D341Med (cell line): Measurements from ENCODE around the gene CRACR2A.

ENCODE experiments used
- DNase-seq: peaks from one replicate; pipeline ENCODE4 v3.0.0; 2012; ENCODE audit warnings: low spot score

CRACR2A gene

GRCh38 chr12:3615862-3616261 lies 137.0 kb downstream of the CRACR2A start:
- no peak for DNase-seq

- DNase-seq, result no peak
These were observed 138.0 kb downstream of the CRACR2A start for GRCh38 chr12:3614806-3615466.

GRCh38 chr12:3613641-3614395 lies 139.1 kb downstream of the CRACR2A start:
- no peak for DNase-seq

GRCh38 chr12:3611860-3612703 lies 140.8 kb downstream of the CRACR2A start:
- no peak for DNase-seq

- no peak for DNase-seq
These were observed 145.1 kb downstream of the CRACR2A start for GRCh38 chr12:3607821-3608220.

GRCh38 chr12:3607039-3607720 lies 145.7 kb downstream of the CRACR2A start:
- DNase-seq, result no peak

- DNase-seq, result no peak
These were observed 146.8 kb downstream of the CRACR2A start for GRCh38 chr12:3606128-3606527.

GRCh38 chr12:3605692-3606091 lies 147.2 kb downstream of the CRACR2A start:
- peak; percentile 43 for DNase-seq

GRCh38 chr12:3604748-3605586 lies 147.9 kb downstream of the CRACR2A start:
- DNase-seq, result peak; percentile 44

GRCh38 chr12:3604286-3604685 lies 148.6 kb downstream of the CRACR2A start:
- DNase-seq, result peak; percentile 43

- no peak for DNase-seq
These were observed 149.3 kb downstream of the CRACR2A start for GRCh38 chr12:3603576-3603975.

GRCh38 chr12:3602488-3602887 lies 150.4 kb downstream of the CRACR2A start:
- no peak for DNase-seq

- DNase-seq, result no peak
These were observed 151.3 kb downstream of the CRACR2A start for GRCh38 chr12:3601461-3602150.

GRCh38 chr12:3600951-3601350 lies 152.0 kb downstream of the CRACR2A start:
- DNase-seq, result no peak

- DNase-seq, result no peak
These were observed 152.7 kb downstream of the CRACR2A start for GRCh38 chr12:3600039-3600720.

GRCh38 chr12:3598896-3599860 lies 153.7 kb downstream of the CRACR2A start:
- DNase-seq, result no peak

- no peak for DNase-seq
These were observed 155.2 kb downstream of the CRACR2A start for GRCh38 chr12:3597526-3598210.
